Thoracic aorta (tissue), 2 donors: ENCODE data around the gene SIRT2. TPM values are rescaled to one million over a fixed set of nuclear protein-coding genes. Genes with fewer than 3 reads are reported as not detected.
"Not testable (repeated sequence)": the region's sequence is repeated elsewhere in the genome, so short reads cannot be mapped to it uniquely, and the experiment has no call there.

Experiments used
- ATAC-seq: fragments of 150-250 bp; one replicate; pipeline ENCODE4 v1.8.0; 2017; ENCODE audit warnings: low read depth; ENCODE audit not compliant: insufficient number of reproducible peaks, low FRiP score
- DNase-seq: peaks from one replicate; pipeline ENCODE4 v3.0.0-alpha.2; 2020; ENCODE audit warnings: low spot score
- H3K27ac ChIP-seq, 2 donors: fragments of 200-600 bp; sonication (generic); 1 replicate in 1 of 2; 2 replicates in 1 of 2; pipeline ENCODE4 v1.5.1; 2016; ENCODE audit warnings: mild to moderate bottlenecking in 2 of 2, moderate library complexity in 2 of 2
- H3K27me3 ChIP-seq: fragments of 200-600 bp; sonication (generic); replicated peaks from 2 replicates; pipeline ENCODE4 v1.6.0; 2016; ENCODE audit warnings: mild to moderate bottlenecking; ENCODE audit not compliant: insufficient read depth
- H3K36me3 ChIP-seq: fragments of 200-600 bp; sonication (generic); one replicate; pipeline ENCODE4 v1.5.1; 2016
- H3K4me1 ChIP-seq, 2 donors: fragments of 200-600 bp; sonication (generic); 1 replicate in 1 of 2; 2 replicates in 1 of 2; pipeline versions ENCODE4 v1.5.1 to v1.6.0; 2016; ENCODE audit warnings: low read depth in 2 of 2, mild to moderate bottlenecking in 1 of 2; ENCODE audit not compliant: control insufficient read depth in 1 of 2
- H3K4me3 ChIP-seq: fragments of 200-600 bp; sonication (generic); 2 replicates; pipeline ENCODE4 v1.5.1; 2016; ENCODE audit warnings: mild to moderate bottlenecking
- H3K9me3 ChIP-seq: fragments of 200-600 bp; sonication (generic); 2 replicates; pipeline ENCODE4 v1.5.1; 2016
- total RNA-seq, 2 donors: library from RNA; depleted of rRNA; stranded (reverse); fragments of >200 nt; gene quantifications; one replicate each; pipeline versions ENCODE4 v1.1.0 to v1.2.3, GENCODE V29; 2016
- TF ChIP-seq, protein P1 (sequence below): fragments of 200-600 bp; sonication (generic); IDR thresholded peaks from one replicate; pipeline ENCODE4 v1.5.1; 2019; ENCODE audit warnings: antibody characterized with exemption

The SIRT2 gene
- total RNA-seq, 2 donors from 2014 or later = 42.8 to 68.4 TPM

GRCh38 chr19:38869160-38869835 lies 30.1 kb downstream of the SIRT2 start:
- Histone ChIP-seq H3K9me3 (no peaks in the 10 kb centered on the region), H3K4me1 (peaks cover 0 to 10% of the 10 kb centered on the region in 2 donors), H3K27me3 (no peaks in the 10 kb centered on the region), H3K27ac (no peak overlapping the region), H3K36me3 (no peaks in the 10 kb centered on the region), H3K4me3 (peak overlapping the region; percentile 69)
- ATAC-seq (no peak), DNase-seq (no peak)
- TF ChIP-seq, protein P1, sequence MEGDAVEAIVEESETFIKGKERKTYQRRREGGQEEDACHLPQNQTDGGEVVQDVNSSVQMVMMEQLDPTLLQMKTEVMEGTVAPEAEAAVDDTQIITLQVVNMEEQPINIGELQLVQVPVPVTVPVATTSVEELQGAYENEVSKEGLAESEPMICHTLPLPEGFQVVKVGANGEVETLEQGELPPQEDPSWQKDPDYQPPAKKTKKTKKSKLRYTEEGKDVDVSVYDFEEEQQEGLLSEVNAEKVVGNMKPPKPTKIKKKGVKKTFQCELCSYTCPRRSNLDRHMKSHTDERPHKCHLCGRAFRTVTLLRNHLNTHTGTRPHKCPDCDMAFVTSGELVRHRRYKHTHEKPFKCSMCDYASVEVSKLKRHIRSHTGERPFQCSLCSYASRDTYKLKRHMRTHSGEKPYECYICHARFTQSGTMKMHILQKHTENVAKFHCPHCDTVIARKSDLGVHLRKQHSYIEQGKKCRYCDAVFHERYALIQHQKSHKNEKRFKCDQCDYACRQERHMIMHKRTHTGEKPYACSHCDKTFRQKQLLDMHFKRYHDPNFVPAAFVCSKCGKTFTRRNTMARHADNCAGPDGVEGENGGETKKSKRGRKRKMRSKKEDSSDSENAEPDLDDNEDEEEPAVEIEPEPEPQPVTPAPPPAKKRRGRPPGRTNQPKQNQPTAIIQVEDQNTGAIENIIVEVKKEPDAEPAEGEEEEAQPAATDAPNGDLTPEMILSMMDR = no peak

- no peaks in the 10 kb centered on the region for H3K36me3 ChIP-seq
- DNase-seq (no peak), ATAC-seq (no peak)
- TF ChIP-seq, protein P1 = no peak
- no peak overlapping the region for H3K4me3 ChIP-seq
- H3K27me3 ChIP-seq = no peaks in the 10 kb centered on the region
- H3K9me3 ChIP-seq = no peaks in the 10 kb centered on the region
- peaks cover 0 to 10% of the 10 kb centered on the region in 2 donors for H3K4me1 ChIP-seq
- no peak overlapping the region for H3K27ac ChIP-seq
These were observed 30.9 kb downstream of the SIRT2 start for GRCh38 chr19:38868551-38868950.

DNA sequence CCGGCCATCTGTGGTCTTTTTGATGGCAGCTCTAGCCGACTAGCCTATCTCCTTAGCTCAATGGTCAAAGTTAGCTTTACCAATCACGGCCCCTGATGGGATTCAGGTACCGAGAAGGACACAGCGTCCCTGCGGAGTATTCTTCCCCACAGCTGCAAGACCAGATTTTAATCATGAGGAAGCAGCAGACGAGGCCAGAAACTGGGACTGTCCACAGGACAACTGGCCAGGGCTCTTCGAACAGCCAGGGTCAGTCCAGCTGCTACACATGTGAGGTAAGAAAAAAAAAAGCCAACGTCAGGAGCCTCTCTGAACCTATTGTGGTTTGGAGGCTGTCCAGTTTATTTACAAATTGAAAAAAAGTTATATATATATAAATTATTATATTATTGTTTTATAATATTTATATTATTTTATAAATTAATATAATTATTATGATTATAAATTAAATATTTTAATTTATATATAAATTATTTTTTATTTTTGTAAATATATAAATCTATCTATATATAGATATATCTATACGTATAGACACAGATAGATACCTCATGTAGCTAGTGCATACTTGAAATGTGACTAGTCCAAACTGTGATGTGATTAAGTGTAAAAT lies 32.1 kb downstream of the SIRT2 start:
- Histone ChIP-seq H3K4me1 (peaks cover 0 to 10% of the 10 kb centered on the region in 2 donors), H3K27ac (no peak overlapping the region), H3K36me3 (no peaks in the 10 kb centered on the region), H3K27me3 (no peaks in the 10 kb centered on the region), H3K4me3 (no peak overlapping the region), H3K9me3 (no peaks in the 10 kb centered on the region)
- DNase-seq = no peak
- TF ChIP-seq, protein P1 = no peak
- ATAC-seq = no peak

DNA sequence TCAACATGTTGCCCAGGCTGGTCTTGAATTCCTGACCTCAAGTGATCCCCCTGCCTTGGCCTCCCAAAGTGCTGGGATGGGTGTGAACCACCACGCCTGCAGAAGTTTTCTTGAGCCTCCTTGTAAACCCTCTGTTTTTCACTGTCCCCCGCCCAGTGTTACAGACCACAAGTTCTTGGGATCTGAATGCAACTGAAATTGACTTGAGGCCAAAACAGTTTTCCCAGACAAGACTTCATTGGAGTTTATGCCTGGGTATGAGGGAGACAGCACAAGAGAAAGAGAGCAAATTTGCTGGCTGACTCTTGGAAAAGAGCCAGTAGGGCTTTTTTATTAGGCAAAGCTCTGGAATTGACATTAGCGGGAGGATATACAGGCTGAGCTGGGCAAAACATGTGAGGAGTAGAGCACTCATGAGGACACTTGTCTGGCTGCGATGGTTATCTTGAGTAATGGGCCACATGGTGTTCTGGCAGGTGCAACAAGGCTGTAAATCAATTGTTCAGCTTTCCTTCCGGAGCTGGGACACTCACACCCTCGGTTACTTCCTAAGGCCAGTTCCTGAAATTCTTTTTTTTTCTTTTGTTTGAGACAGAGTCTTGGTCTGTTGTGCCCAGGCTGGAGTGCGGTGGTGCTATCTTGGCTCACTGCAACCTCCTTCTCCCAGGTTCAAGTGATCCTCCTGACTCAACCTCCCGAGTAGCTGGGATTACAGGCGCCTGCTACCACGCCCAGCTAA lies 36.9 kb downstream of the SIRT2 start:
- Histone ChIP-seq H3K27ac (no peak overlapping the region), H3K9me3 (no peaks in the 10 kb centered on the region), H3K4me3 (no peak overlapping the region), H3K27me3 (no peaks in the 10 kb centered on the region), H3K36me3 (no peaks in the 10 kb centered on the region), H3K4me1 (no peaks in the 10 kb centered on the region)
- TF ChIP-seq, protein P1 = no peak
- DNase-seq = no peak
- no peak for ATAC-seq

DNA sequence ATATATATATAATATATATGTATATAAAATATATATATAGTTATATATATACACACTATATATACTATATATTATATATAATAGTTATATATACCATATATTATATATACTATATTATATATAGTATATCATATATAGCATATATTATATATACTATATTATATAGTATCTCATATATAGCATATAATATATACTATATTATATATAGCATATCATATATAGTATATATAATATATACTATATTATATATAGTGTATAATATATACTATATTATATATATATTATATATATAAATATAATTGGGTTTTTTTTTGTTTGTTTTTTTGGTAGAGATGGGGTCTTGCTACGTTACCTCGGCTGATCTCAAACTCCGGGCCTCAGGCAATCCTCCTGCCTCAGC lies 38.0 kb downstream of the SIRT2 start:
- no peaks in the 10 kb centered on the region for H3K4me1 ChIP-seq
- no peak for DNase-seq
- H3K27me3 ChIP-seq = no peaks in the 10 kb centered on the region
- no peak overlapping the region for H3K4me3 ChIP-seq
- no peaks in the 10 kb centered on the region for H3K36me3 ChIP-seq
- no peak for ATAC-seq
- TF ChIP-seq, protein P1 = no peak
- no peak overlapping the region for H3K27ac ChIP-seq
- no peaks in the 10 kb centered on the region for H3K9me3 ChIP-seq

DNA sequence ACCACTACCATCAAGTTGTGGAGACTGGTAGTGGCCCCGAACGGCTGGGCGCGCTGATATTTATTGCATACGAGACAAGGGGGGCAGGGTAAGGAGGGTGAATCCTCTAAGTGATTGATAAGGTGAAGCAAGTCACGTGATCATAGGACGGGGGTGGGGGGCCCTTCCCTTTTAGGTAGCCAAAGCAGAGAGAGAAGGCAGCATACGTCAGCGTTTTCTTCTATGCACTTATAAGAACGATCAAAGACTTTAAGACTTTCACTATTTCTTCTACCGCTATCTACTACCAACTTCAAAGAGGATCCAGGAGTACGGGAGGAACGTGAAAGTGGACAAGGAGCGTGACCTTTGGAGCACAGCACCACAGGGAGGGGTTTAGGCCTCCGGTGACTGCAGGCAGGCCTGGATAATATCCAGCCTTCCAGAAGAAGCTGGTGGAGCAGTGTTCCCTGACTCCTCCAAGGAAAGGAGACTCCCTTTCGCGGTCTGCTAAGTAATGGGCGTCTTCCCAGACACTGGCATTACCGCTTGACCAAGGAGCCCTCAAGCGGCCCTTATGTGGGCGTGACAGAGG lies 39.7 kb downstream of the SIRT2 start:
- not testable (repeated sequence) for H3K27ac ChIP-seq, H3K36me3 ChIP-seq, H3K4me1 ChIP-seq, H3K27me3 ChIP-seq, H3K9me3 ChIP-seq, ATAC-seq, DNase-seq, H3K4me3 ChIP-seq
